HuH-7.5 (cell line): ENCODE results near the gene PPP2R3A.
"Not testable (repeated sequence)": the region's sequence is repeated elsewhere in the genome, so short reads cannot be mapped to it uniquely, and the experiment has no call there.

ENCODE experiments used
- DNase-seq: peaks from one replicate; pipeline ENCODE4 v3.0.0; 2011; ENCODE audit warnings: low spot score

Gene PPP2R3A, protein sequence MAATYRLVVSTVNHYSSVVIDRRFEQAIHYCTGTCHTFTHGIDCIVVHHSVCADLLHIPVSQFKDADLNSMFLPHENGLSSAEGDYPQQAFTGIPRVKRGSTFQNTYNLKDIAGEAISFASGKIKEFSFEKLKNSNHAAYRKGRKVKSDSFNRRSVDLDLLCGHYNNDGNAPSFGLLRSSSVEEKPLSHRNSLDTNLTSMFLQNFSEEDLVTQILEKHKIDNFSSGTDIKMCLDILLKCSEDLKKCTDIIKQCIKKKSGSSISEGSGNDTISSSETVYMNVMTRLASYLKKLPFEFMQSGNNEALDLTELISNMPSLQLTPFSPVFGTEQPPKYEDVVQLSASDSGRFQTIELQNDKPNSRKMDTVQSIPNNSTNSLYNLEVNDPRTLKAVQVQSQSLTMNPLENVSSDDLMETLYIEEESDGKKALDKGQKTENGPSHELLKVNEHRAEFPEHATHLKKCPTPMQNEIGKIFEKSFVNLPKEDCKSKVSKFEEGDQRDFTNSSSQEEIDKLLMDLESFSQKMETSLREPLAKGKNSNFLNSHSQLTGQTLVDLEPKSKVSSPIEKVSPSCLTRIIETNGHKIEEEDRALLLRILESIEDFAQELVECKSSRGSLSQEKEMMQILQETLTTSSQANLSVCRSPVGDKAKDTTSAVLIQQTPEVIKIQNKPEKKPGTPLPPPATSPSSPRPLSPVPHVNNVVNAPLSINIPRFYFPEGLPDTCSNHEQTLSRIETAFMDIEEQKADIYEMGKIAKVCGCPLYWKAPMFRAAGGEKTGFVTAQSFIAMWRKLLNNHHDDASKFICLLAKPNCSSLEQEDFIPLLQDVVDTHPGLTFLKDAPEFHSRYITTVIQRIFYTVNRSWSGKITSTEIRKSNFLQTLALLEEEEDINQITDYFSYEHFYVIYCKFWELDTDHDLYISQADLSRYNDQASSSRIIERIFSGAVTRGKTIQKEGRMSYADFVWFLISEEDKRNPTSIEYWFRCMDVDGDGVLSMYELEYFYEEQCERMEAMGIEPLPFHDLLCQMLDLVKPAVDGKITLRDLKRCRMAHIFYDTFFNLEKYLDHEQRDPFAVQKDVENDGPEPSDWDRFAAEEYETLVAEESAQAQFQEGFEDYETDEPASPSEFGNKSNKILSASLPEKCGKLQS (N-terminal part only)

DNA sequence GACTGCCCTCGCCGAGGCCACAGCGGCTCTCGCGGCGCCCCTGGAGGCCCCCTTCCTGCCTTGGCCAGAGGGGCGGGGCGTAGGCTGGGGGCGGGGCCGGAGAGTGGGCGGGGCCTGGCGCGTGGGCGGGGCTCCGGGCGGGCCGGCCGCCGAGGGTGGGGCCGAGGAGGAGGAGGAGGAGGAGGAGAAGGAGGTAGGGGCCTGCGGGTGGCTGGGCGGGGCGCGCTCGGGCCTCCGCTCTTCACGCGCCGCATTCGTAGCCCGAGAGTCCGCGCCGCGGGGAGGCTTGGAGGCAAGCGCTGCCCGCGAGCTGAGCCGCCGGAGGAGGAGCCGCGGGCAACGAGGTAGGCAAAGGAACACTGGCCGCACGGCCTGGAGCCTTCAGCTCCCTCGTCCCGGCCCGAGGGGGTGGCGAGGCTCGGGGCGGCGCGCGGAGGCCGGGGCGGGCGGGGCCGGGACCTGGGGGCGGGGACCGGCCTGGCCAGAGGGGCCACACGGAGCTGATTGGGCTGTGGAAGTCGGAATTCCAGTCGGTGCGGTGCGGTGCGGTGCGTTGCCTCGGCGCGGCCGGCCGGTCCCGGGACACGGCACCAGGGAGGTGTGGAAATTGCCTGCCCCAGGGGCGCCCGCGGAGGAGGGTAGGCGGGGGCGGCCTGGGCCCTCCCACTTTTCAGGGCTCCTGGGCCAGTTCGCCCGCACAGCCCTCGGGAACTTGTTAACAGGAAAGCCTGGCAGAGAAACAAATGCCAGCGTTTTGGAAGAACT, at the start of gene PPP2R3A:
Gene PPP2R3A, plus strand, starts transcription at position 223 of the 765 bp plus-strand sequence. CDS start 35,771 bp downstream, outside the sequence.
- peak; percentile 59 for DNase-seq

DNA sequence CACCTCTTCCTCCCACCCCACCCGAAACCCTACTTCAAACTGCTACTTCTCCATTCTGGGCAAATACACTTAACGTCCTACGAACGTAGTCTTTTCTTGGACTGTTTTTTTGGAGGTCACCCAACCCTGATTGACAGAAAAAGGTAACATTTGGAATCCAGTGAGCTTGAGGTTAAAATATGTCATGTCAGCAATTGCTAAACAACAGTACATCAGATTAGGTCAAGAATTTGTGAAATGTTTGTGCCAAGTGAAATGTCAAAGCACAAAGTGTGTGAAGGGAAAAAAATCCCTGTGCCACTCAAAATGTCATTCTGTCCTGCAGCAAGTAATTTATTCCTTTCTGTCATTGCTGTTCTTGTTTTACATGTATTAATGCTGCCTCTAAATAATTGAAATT, 49.2 kb upstream of the PPP2R3A start:
- DNase-seq: no peak

DNA sequence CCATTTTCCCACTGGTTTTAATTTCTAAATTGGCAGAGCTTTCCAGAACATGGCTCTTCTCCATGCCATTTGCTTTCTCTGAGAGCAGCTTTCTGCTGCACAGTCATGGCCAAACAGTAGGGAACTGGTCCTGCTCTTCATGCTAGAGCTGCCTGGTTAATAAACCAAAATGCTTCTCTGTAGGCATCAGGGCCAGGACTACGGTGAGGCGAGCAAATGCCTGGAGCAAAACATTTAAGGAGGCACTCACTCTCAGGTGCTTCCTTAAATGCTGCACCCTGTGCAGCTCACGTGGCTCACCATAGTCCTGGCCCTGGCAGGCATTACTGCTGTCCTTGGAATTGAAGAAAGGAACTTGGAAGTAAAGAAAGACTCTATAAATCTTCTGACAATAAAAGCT, 48.5 kb upstream of the PPP2R3A start:
- no peak for DNase-seq

DNA sequence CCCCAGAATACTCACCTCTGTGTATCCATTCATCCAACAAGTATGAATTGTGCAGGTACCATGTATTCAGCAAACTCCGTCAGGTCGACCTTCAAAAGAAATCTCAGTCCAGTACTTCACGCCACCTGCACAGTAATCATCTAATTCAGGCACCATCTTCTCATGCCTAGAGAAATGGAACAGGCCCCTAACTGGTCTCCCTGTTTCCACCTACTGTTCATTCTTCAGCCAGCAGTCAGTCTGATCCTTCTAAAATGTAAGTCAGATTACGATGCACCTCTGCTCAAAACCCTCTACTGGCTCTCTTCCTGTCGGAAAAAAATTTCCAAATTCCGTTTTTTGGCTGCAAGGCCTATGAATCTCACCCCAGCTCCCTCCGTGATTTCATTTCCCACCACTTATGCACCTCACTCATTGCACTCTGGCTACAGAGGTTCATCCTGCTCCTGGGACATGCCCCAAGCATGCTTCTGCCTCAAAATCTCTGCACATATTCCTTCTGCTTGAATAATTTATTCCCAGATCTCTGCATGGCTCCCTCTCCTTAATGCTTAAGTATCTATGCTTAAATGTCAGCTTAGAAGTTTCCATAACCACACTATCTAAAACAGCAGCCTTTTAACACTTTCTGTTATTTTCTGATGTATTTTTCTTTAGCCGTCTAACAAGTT, 47.5 kb upstream of the PPP2R3A start:
- no peak for DNase-seq

DNA sequence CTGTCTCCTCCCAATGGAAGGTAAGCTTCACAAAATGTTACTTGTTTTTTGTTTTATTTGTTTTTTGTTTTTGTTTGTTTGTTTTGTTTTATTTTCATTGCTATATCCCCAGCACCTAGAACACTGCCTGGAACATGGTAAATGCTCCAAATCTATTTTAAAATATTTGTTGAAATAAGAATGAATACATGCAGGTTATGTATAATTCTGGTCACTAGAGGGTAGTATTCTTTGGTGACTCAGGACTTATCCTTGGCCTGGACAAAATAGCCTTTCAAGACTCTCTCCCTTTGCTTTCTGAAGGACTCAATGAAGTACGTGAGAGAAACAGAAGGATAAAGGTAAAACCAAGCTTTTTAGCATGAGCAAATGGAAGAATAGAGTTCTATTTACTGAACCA, 46.9 kb upstream of the PPP2R3A start:
- DNase-seq: no peak

DNA sequence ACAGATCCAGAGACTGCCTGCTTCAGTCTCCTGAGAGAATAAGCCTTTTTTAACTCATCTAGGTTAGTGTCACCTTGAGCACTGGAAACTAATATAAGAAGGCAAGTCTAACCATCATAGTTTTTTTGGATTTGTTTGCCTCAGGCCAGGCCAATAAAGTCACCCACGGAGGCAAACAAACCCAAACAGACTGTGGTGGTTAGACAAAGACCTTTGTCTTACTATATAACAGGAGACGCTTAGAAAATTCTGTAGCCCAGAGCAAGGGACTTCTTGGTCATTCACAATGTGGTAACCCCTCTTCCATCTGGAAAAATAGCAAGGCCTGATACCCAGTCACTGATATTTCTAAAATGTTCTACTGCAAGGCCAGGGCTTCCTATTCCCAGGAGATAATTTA, 45.3 kb upstream of the PPP2R3A start:
- DNase-seq: no peak

DNA sequence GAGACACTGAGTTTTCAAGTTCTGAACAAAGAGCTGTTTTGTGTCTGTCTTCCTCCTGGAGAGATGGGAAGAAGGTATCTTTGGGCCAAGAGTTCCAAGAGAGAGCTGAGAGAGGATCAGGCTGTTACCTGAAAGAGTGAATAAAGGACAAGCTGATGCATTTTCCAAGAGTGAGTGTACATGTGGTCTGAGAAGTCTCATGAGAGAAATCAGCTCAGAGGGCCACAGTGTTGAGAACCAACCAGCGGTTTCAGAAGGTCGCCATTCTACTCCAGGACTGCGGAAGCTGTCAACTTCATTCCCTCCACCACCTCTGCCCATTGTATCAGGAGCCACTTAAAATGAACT, 42.7 kb upstream of the PPP2R3A start:
- DNase-seq: no peak

DNA sequence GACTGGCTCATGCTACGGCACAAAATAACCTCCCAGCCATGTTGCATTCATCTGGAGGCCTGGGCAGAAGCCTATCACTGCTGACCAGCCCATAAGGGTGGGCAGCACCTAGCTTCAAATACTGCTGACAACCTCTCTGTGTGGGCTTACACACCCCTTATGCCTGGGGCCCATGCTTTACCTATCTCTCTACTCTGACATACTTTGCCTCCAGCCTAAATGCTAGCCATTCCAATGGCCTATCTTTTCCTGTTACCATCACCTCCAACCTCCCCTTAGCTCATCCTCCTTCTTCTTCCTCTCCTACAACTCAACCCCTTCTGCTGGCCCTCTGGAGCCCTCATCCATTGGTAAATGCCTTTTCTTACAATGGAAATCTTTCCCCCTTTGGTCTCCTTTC, 41.0 kb upstream of the PPP2R3A start:
- DNase-seq: no peak

DNA sequence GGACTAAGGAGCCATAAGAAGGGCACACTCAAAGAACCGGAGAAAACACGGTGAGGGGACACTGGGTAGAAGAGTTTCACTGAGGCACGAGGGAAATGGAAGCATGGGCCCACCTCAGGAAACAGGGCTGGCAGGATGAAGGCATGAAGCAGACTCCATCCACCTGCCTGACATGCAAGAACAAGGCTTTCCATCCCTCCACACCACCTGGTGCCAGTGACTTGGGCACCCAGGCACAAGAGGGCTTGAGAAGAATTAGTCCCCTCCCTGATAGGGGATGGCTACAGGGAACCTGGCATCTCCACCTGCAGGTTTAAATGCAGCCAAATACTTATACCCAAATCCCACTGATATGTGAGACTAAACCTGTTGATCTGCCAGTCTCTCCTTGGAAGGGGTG, 38.9 kb upstream of the PPP2R3A start:
- DNase-seq: no peak

DNA sequence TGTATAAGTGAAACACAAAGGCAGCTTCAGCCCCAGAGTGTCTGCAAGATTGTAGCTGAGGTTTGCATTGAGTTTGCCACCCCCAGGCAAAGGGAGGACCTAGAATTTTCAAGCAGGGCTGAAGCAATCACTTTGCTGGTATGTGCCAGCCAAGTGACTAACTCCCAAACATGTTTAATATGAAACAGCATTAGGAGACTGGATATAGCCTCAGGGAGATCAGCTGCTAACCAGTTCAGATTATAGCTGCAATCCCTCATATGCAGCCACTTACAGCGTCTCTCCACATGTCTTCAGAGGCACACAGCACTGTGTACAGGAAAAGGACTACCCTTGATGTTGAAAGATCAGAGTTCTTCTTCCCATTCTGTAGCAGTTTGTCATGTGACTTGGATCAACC, 38.4 kb upstream of the PPP2R3A start:
- no peak for DNase-seq

DNA sequence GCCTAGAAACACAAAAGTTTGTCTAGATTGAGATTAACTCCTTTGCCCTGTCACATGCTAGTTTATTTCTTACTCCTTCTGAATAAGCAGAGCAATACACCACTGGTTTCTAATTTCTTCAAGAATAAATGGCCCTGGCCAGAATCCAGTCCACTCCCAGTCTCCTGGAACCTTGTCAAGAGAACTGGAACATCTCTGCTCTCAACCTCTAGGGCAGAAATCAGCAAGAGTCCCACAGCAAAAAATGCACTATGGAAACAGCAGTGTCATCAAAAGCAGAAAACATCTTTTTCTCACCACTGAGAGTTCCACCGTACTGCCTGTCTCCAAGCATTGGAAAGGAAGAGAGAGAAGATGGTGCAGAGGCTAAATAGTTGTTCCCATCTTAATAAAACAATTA, 35.9 kb upstream of the PPP2R3A start:
- no peak for DNase-seq

DNA sequence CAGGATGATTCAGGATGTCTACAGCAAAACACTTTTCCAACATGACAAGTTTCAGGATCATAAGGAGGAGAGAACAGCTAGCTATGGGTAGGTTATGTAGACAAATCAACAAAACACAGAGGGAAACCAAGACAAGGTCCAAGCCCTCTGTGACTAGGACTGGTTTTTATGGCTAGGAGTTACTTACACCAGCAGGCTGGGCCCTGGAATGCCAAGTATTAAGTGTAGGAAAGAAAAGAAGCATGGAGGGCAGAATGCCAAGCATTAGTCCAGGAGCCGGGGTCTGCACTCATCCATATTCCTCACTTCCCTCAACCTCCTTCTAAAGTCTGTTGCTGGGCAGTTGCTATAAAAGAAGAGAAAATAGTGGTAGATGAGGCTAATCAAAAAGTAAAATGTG, 35.3 kb upstream of the PPP2R3A start:
- no peak for DNase-seq

DNA sequence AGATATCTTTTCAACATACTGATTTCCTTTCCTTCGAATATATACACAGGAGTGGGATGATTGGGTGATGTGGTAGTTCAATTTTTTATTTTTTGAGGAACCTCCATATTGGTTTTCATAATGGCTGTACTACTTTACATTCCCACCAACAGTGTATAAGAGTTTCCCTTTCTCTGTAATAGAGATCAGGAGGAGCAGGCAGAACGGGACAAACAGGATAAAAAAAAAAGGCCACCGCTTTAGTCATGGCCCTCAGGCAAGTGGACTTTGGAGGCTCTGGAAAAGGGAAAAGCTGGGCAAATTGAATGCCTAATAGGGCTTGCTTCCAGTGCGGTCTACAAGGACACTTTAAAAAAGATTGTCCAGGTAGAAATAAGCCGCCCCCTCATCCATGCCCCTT, 30.4 kb upstream of the PPP2R3A start:
- DNase-seq: not testable (repeated sequence)

DNA sequence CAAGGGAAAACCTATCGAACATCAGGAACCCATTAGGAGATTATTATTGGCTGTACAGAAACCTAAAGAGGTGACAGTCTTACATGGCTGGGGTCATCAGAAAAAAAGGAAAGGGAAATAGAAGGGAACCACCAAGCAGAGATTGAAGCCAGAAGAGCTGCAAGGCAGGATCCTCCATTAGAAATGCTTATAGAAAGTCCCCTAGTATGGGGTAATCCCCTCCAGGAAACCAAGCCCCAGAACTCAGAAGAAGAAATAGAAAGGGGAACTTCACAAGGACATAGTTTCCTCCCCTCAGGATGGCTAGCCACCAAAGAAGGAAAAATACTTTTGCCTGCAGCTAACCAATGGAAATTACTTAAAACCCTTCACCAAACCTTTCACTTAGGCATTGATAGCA, 27.8 kb upstream of the PPP2R3A start:
- DNase-seq: not testable (repeated sequence)

DNA sequence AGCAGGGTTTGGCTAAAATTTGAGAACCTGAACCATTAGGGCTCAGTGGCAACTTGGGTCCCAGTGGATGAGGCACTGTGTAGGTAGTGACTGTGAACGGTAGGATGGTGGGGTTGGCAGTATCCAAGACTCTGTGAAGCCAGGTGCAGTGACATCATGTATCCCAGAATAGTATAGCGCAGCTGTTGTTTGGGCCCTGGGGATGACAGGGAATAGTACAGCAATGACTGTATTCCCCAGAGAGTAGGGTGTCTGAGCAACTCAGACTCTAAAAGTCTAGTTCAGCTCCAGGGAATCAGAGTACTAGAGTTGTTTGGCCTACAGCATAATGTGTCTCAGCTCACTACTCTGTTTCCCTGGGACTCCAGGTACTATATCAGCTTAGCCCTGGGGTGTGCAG, 20.7 kb upstream of the PPP2R3A start:
- DNase-seq: no peak

DNA sequence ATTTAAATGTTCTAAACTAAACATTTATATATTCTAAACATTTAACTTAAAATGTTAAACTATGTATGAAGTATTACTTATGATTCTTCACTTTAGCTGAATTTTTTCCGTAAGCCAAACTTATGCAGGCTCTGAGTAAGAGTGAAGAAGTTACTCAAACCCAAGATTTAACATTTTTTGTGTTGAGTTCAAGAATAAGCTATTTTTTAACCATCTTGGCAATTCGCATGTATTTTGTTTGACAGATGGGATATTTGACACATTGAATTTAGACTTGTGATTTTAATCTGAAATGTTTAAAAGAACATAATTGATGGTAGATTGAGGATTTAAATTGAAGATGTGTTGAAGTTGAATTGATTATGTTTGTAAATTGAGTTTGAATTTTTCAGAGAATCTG, 14.6 kb upstream of the PPP2R3A start:
- no peak for DNase-seq

DNA sequence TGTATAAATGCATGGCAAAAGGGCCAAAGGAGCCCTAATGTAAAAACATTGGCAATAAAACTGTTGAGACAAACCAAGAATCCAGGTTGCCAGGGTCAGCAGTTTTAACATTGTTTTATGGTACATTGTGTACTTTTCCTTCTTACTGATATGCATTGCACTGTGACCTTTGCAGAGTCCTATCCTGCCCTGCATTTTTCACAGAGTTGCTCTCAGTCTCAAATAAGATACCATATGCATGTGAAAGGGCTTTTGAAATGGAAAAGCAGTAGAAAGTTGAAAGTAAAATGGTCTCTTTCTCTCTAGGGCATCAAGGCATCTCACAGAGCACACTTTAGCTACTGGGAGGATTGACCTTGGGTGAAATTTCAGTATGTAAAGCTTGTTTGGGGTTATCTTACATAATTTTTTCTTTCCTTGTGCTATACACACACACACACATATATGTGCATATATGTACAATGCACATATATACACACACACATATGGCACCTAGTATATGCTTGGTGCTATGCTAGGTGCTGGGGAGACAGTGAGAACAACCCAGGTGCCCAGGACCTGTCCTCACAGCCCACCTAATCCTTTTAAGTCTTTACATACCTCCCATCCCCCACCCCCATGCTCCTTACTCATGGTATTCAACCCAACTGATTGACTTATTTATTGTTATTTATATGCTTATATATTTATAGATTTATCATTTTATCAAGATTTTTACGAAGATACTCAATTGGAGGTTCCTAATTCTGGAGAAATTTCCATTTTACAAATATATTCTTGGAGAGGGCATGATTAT, 1.2 kb upstream of the PPP2R3A start:
- no peak for DNase-seq

DNA sequence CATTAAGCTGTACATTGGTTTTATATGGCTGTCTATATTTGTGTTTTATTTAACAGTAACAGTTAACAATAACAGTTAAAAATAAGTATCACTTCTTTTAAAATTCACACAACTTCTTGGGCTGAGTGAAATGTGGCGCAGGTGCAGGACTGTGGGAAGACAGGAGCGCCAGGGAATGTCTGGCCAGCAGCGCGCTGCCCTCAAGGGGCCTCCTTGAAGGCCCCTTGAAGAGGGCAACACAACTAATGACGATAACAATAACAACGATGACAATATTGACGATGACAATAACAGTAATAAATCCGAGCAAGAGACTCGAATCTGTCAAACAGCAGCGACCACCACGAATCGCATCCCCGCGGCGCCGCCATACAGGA, 411 bp upstream of the PPP2R3A start:
- no peak for DNase-seq

DNA sequence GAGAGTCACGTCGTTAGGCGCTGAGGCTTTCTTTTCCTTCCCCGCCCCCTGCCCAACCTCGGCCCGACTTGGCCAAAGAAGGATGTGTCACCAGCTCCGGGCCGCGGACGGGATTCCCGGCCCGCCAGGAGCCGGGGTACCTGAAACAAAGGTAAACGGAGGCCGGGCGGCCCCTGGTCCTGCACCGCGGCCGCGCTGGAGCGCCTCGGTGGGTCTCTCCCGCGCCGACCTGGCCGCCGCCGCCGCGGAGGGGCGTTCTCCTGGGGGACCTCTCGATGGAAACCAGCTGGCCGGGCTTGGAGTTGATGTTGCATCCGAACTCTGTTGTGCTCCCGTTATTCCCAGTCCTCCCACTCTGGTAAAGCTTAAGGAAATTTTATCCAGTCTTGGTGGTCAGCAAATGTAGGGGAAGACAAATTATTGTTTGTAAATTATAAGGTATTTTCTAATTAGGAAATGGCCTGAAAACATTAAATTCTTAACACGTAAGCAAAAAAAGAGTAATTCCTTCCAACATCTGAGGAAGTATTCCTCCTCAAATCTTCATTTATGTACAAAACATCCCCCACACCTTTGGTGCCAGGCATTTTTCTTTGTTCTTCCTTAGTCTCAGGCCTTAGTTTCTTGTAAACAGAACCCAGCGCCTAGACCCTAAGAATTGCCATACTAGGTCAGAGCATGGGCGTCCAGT, 888 bp downstream of the PPP2R3A start:
- peak; percentile 48 for DNase-seq

DNA sequence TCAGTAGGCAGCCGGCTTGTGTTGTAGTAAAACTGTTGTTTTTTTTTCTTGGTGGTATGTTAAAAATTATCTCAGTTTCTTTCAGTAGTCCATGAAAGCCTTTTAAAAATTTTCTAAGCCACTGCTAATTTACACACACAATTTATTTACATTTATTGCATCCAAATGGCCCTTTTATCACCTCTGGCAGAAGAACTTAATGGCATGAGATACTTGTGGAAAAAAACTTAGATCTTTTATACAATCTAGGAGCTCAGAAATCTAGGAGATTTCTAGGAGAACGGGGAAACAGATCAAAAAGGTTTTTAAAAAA, 1.4 kb downstream of the PPP2R3A start:
- no peak for DNase-seq
